Stimulated activated CD4-positive, alpha-beta T cell treated with anti-CD3 and anti-CD28 coated beads, Interleukin-1b, Interleukin-23, amount 100 ng/mL, for 4 hours (primary cell): ENCODE results near the gene SEL1L.
A peak's percentile ranks its signal among the peaks of the same experiment; 100 is the strongest.
"Not testable (repeated sequence)": the region's sequence is repeated elsewhere in the genome, so short reads cannot be mapped to it uniquely, and the experiment has no call there.

Experiments
- DNase-seq, 2 donors: peaks; one replicate each; pipeline ENCODE4 v3.0.0-alpha.2; 2020; ENCODE audit warnings: low read depth in 2 of 2

The SEL1L gene

GRCh38 chr14:81533536-81534343 is at the start of gene SEL1L:
Gene SEL1L, minus strand, starts transcription at chr14:81533853. Its CDS starts 109 bp downstream, at chr14:81533744.
- DNase-seq = peak; percentile 99

GRCh38 chr14:81582420-81582819 is 48.8 kb upstream of the SEL1L start:
- DNase-seq = no peak

- DNase-seq = no peak
These were observed 45.5 kb upstream of the SEL1L start for GRCh38 chr14:81579115-81579514.

- DNase-seq = no peak
These were observed 37.8 kb upstream of the SEL1L start for GRCh38 chr14:81571437-81571836.

- DNase-seq = no peak
These were observed 33.6 kb upstream of the SEL1L start for GRCh38 chr14:81567302-81567701.

GRCh38 chr14:81565441-81566290 is 32.0 kb upstream of the SEL1L start:
- no peak for DNase-seq

- no peak for DNase-seq
These were observed 29.2 kb upstream of the SEL1L start for GRCh38 chr14:81562818-81563217.

- no peak for DNase-seq
These were observed 27.6 kb upstream of the SEL1L start for GRCh38 chr14:81561084-81561775.

GRCh38 chr14:81559385-81559784 is 25.7 kb upstream of the SEL1L start:
- no peak for DNase-seq

- DNase-seq = no peak
These were observed 23.5 kb upstream of the SEL1L start for GRCh38 chr14:81557146-81557545.

- DNase-seq = no peak
These were observed 22.0 kb upstream of the SEL1L start for GRCh38 chr14:81555684-81556083.

- DNase-seq = no peak
These were observed 21.4 kb upstream of the SEL1L start for GRCh38 chr14:81555051-81555450.

- DNase-seq = no peak
These were observed 17.8 kb upstream of the SEL1L start for GRCh38 chr14:81551471-81551870.

GRCh38 chr14:81550001-81550637 is 16.5 kb upstream of the SEL1L start:
- DNase-seq = no peak

GRCh38 chr14:81541206-81541605 is 7.6 kb upstream of the SEL1L start:
- not testable (repeated sequence) for DNase-seq

GRCh38 chr14:81537193-81537592 is 3.5 kb upstream of the SEL1L start:
- no peak for DNase-seq

- no peak for DNase-seq
These were observed 2.7 kb upstream of the SEL1L start for GRCh38 chr14:81536241-81536771.

GRCh38 chr14:81535396-81536164 is 1.9 kb upstream of the SEL1L start:
- DNase-seq = no peak

- DNase-seq = no peak
These were observed 939 bp upstream of the SEL1L start for GRCh38 chr14:81534510-81535074.

GRCh38 chr14:81533212-81533535 is 479 bp downstream of the SEL1L start:
- DNase-seq = no peak

- no peak for DNase-seq
These were observed 4.3 kb downstream of the SEL1L start for GRCh38 chr14:81529391-81529790.
